A673 (cell line): ENCODE measurements around the gene THEM5. TPM values are rescaled to one million over a fixed set of nuclear protein-coding genes. Genes with fewer than 3 reads are reported as not detected.

ENCODE experiments used
- BruUV-seq: library from RNA; stranded (reverse); fragments of 400-500 nt; replicated peaks from 2 replicates; lab custom pipeline; 2021; lab: Mats Ljungman, UMichigan
- CTCF ChIA-PET: fragments of 300-600 bp; sonication (Branson Sonifier 250); formaldehyde crosslinking; loops from one replicate; lab custom pipeline; 2022; ENCODE audit warnings: antibody characterized with exemption; lab: Charles Lee
- POLR2A ChIA-PET: fragments of 300-600 bp; sonication (Branson Sonifier 250); formaldehyde crosslinking; loops from one replicate; lab custom pipeline; 2022; ENCODE audit warnings: antibody characterized with exemption; ENCODE audit not compliant: low non-redundant PET; lab: Charles Lee
- DNase-seq: peaks from one replicate; pipeline ENCODE4 v3.0.0-alpha.2; 2015; ENCODE audit warnings: low spot score
- H3K27ac ChIP-seq: fragments of 200-600 bp; sonication (generic); 2 replicates; pipeline ENCODE4 v1.5.1; 2016; ENCODE audit warnings: mixed run types, low read depth, mild to moderate bottlenecking, mixed read lengths, antibody characterized with exemption, low read length; ENCODE audit not compliant: poor library complexity, severe bottlenecking
- H3K27me3 ChIP-seq: fragments of 200-600 bp; sonication (generic); replicated peaks from 2 replicates; pipeline ENCODE4 v1.6.1; 2017; ENCODE audit warnings: mixed run types, low read depth, mild to moderate bottlenecking, mixed read lengths, antibody characterized with exemption, low read length; ENCODE audit not compliant: insufficient read depth, poor library complexity
- H3K36me3 ChIP-seq: fragments of 200-600 bp; sonication (generic); 2 replicates; pipeline ENCODE4 v1.6.1; 2016; ENCODE audit warnings: mixed run types, mild to moderate bottlenecking, mixed read lengths, antibody characterized with exemption, low read length; ENCODE audit not compliant: insufficient read depth, poor library complexity, severe bottlenecking
- H3K4me1 ChIP-seq: fragments of 200-600 bp; sonication (generic); 2 replicates; pipeline ENCODE4 v1.6.1; 2017; ENCODE audit warnings: mixed run types, mild to moderate bottlenecking, mixed read lengths, antibody characterized with exemption, low read length; ENCODE audit not compliant: insufficient read depth, poor library complexity, severe bottlenecking
- H3K4me3 ChIP-seq: fragments of 200-600 bp; sonication (generic); 2 replicates; pipeline ENCODE4 v1.5.1; 2016; ENCODE audit warnings: low read depth, mixed run types, mild to moderate bottlenecking, mixed read lengths, low read length; ENCODE audit not compliant: poor library complexity, severe bottlenecking
- H3K9me3 ChIP-seq: fragments of 200-600 bp; sonication (generic); 2 replicates; pipeline ENCODE4 v1.6.1; 2016; ENCODE audit warnings: mixed run types, low read depth, mild to moderate bottlenecking, mixed read lengths, antibody characterized with exemption, low read length; ENCODE audit not compliant: poor library complexity, severe bottlenecking
- CTCF ChIP-seq: fragments of 300-800, 200-600 bp; sonication (generic); conservative IDR thresholded peaks from 2 replicates; pipeline ENCODE4 v1.5.1; 2017; ENCODE audit warnings: low read depth, mild to moderate bottlenecking, antibody characterized with exemption, low read length, moderate library complexity, mixed read lengths
- EZH2 ChIP-seq: fragments of 200-600 bp; sonication (generic); IDR thresholded peaks from 2 replicates; pipeline ENCODE4 v1.6.1; 2017; ENCODE audit warnings: borderline replicate concordance, low read depth, mild to moderate bottlenecking, mixed read lengths, antibody characterized with exemption, low read length; ENCODE audit not compliant: poor library complexity, severe bottlenecking
- intact Hi-C: fragments of 100-400 bp; cut with micrococcal nuclease; formaldehyde crosslinking; loops from one replicate; pipeline ENCODE4 v1.10.0; 2022; ENCODE audit not compliant: unreplicated experiment
- total RNA-seq: library from RNA; stranded (reverse); gene quantifications from 2 replicates; pipeline ENCODE4 v1.2.3, GENCODE V29; 2021

Gene THEM5
- total RNA-seq, 1 experiment from 2014 or later = not detected

- Histone ChIP-seq H3K9me3 (no peaks in the 10 kb centered on the region), H3K4me3 (no peak overlapping the region), H3K4me1 (no peaks in the 10 kb centered on the region), H3K27me3 (peaks cover 7% of the 10 kb centered on the region), H3K36me3 (no peaks in the 10 kb centered on the region), H3K27ac (no peak overlapping the region)
- no peak for TF ChIP-seq CTCF
- ChIA-PET CTCF (no interaction called here), POLR2A (interaction anchor here (0.6 kb wide), 1 partner anchor 21 kb away, joined by 3 read pairs; the partner anchor contains the start of gene THEM5)
- intact Hi-C loops = no loop called here
- DNase-seq = no peak
- no TSS peak for BruUV-seq
Measured at GRCh38 chr1:151832318-151832980, 21.1 kb downstream of the THEM5 start.

GRCh38 chr1:151831605-151832004 lies 21.9 kb downstream of the THEM5 start, which contains the start of gene RORC:
RORC (minus strand) TSS chr1:151831802; CDS start chr1:151831764, 38 bp downstream.
- Histone ChIP-seq H3K4me1 (no peaks in the 10 kb centered on the region), H3K27ac (no peak within 1 kb of the TSS), H3K36me3 (no peaks in the 10 kb centered on the region), H3K9me3 (no peaks in the 10 kb centered on the region), H3K4me3 (no peak within 1 kb of the TSS), H3K27me3 (no peaks in the 10 kb centered on the region)
- intact Hi-C loops = no loop called here
- no TSS peak for BruUV-seq
- POLR2A ChIA-PET = no interaction called here
- DNase-seq = no peak
- TF ChIP-seq EZH2 (no peak), CTCF (no peak)
- CTCF ChIA-PET = no interaction called here

GRCh38 chr1:151831256-151831591 lies 22.3 kb downstream of the THEM5 start:
- intact Hi-C loops = no loop called here
- POLR2A ChIA-PET = no interaction called here

More at GRCh38 chr1:151831256-151831591, 22.3 kb downstream of the THEM5 start:
- Histone ChIP-seq H3K27ac (no peak overlapping the region), H3K36me3 (no peaks in the 10 kb centered on the region), H3K27me3 (no peaks in the 10 kb centered on the region), H3K4me3 (no peak overlapping the region), H3K9me3 (no peaks in the 10 kb centered on the region), H3K4me1 (no peaks in the 10 kb centered on the region)
- no TSS peak for BruUV-seq
- DNase-seq = no peak
- CTCF ChIA-PET = no interaction called here
- TF ChIP-seq CTCF (no peak), EZH2 (no peak)
